PC-3 (cell line): Measurements from ENCODE around the gene AKAP7. TPM values are rescaled to one million over a fixed set of nuclear protein-coding genes. Genes with fewer than 3 reads are reported as not detected.
"Not testable (repeated sequence)": the region's sequence is repeated elsewhere in the genome, so short reads cannot be mapped to it uniquely, and the experiment has no call there.

Source experiments
- ATAC-seq: fragments of 200-7000 bp; cut with Tn5 transposase; 2 replicates; pipeline ENCODE4 v1.9.1; 2020; ENCODE audit warnings: mild to moderate bottlenecking, moderate library complexity
- BruUV-seq: library from RNA; stranded (reverse); fragments of 400-500 nt; replicated peaks from 2 replicates; lab custom pipeline; 2021; lab: Mats Ljungman, UMichigan
- CTCF ChIA-PET: fragments of 300-600 bp; sonication (Branson Sonifier 250); formaldehyde crosslinking; loops from one replicate; lab custom pipeline; 2022; ENCODE audit warnings: antibody characterized with exemption; lab: Charles Lee
- POLR2A ChIA-PET: fragments of 300-600 bp; sonication (Branson Sonifier 250); formaldehyde crosslinking; loops from one replicate; lab custom pipeline; 2022; ENCODE audit warnings: antibody characterized with exemption; ENCODE audit not compliant: unreplicated experiment; lab: Charles Lee
- DNase-seq: peaks from one replicate; pipeline ENCODE4 v3.0.0-alpha.2; 2015
- H2AFZ ChIP-seq: fragments of 300-600 bp; sonication (generic); 2 replicates; pipeline ENCODE4 v1.6.0; 2016; ENCODE audit warnings: antibody characterized with exemption, low read length
- H3F3A ChIP-seq: fragments of 300-600 bp; sonication (generic); one replicate; pipeline ENCODE4 v1.6.0; 2017; ENCODE audit warnings: antibody characterized with exemption, low read length, control low read depth, mild to moderate bottlenecking; ENCODE audit not compliant: unreplicated experiment
- H3K27ac ChIP-seq: fragments of 300-600 bp; sonication (generic); 2 replicates; pipeline ENCODE4 v1.5.1; 2016; ENCODE audit warnings: mild to moderate bottlenecking, low read length
- H3K27me3 ChIP-seq: fragments of 300-600 bp; sonication (generic); 2 replicates; pipeline ENCODE4 v1.6.1; 2016; ENCODE audit warnings: low read length, mixed read lengths
- H3K36me3 ChIP-seq: fragments of 300-600 bp; sonication (generic); 2 replicates; pipeline ENCODE4 v1.6.1; 2016; ENCODE audit warnings: low read depth, mixed run types, low read length, mixed read lengths
- H3K4me1 ChIP-seq: fragments of 300-600 bp; sonication (generic); 2 replicates; pipeline ENCODE4 v1.5.1; 2016; ENCODE audit warnings: low read length; ENCODE audit not compliant: insufficient read depth
- H3K4me2 ChIP-seq: fragments of 300-600 bp; sonication (generic); 2 replicates; pipeline ENCODE4 v1.6.0; 2016; ENCODE audit warnings: low read length
- H3K4me3 ChIP-seq: fragments of 300-600 bp; sonication (generic); 2 replicates; pipeline ENCODE4 v1.5.1; 2016; ENCODE audit warnings: mild to moderate bottlenecking, low read length, mixed read lengths
- H3K79me2 ChIP-seq: fragments of 300-600 bp; sonication (generic); 2 replicates; pipeline ENCODE4 v1.6.1; 2017; ENCODE audit warnings: low read length, mixed read lengths
- H3K9ac ChIP-seq: fragments of 300-600 bp; sonication (generic); 2 replicates; pipeline ENCODE4 v1.6.0; 2016; ENCODE audit warnings: mild to moderate bottlenecking, low read length
- H3K9me2 ChIP-seq: fragments of 300-600 bp; sonication (generic); replicated peaks from 2 replicates; pipeline ENCODE4 v1.6.1; 2016; ENCODE audit warnings: mixed run types, low read length, mixed read lengths
- H3K9me3 ChIP-seq: fragments of 300-600 bp; sonication (generic); 2 replicates; pipeline ENCODE4 v1.6.1; 2016; ENCODE audit warnings: low read length, mixed read lengths
- H4K20me1 ChIP-seq: fragments of 300-600 bp; sonication (generic); 2 replicates; pipeline ENCODE4 v1.6.1; 2016; ENCODE audit warnings: low read length, mixed read lengths
- EZH2 ChIP-seq: fragments of 300-600 bp; sonication (generic); IDR thresholded peaks from one replicate; pipeline ENCODE4 v1.6.1; 2017; ENCODE audit warnings: antibody characterized with exemption, mild to moderate bottlenecking, low read length; ENCODE audit not compliant: unreplicated experiment
- EZH2phosphoT487 ChIP-seq: fragments of 300-600 bp; sonication (generic); IDR thresholded peaks from 2 replicates; pipeline ENCODE4 v1.6.1; 2018; ENCODE audit warnings: mild to moderate bottlenecking, antibody characterized with exemption, low read length, borderline replicate concordance
- intact Hi-C: fragments of 100-400 bp; cut with micrococcal nuclease; formaldehyde crosslinking; loops from 2 replicates; pipeline ENCODE4 v1.9.0; 2023
- total RNA-seq: library from RNA; depleted of rRNA; stranded (reverse); fragments of >200 nt; gene quantifications from 2 replicates; pipeline ENCODE4 v1.2.3, GENCODE V29; 2014; rRNA removed
- TF ChIP-seq, protein P1 (sequence below): fragments of 300-600 bp; sonication (generic); conservative IDR thresholded peaks from 2 replicates; pipeline ENCODE4 v1.5.1; 2017; ENCODE audit warnings: antibody characterized with exemption, low read depth, mild to moderate bottlenecking, low read length

Gene AKAP7
- total RNA-seq, 1 experiment from 2014 or later = 3.6 TPM

- H3K9me3 ChIP-seq, H3K79me2 ChIP-seq, CTCF ChIA-PET, H3K27ac ChIP-seq, H3K4me1 ChIP-seq, H3K9me2 ChIP-seq, H4K20me1 ChIP-seq, POLR2A ChIA-PET, H2AFZ ChIP-seq, H3K9ac ChIP-seq, H3F3A ChIP-seq, H3K4me3 ChIP-seq, H3K4me2 ChIP-seq, DNase-seq, BruUV-seq, ATAC-seq, H3K36me3 ChIP-seq, H3K27me3 ChIP-seq, intact Hi-C loops: not testable (repeated sequence)
Observed at GRCh38 chr6:131328727-131329126, 193.5 kb downstream of the AKAP7 start.

DNA sequence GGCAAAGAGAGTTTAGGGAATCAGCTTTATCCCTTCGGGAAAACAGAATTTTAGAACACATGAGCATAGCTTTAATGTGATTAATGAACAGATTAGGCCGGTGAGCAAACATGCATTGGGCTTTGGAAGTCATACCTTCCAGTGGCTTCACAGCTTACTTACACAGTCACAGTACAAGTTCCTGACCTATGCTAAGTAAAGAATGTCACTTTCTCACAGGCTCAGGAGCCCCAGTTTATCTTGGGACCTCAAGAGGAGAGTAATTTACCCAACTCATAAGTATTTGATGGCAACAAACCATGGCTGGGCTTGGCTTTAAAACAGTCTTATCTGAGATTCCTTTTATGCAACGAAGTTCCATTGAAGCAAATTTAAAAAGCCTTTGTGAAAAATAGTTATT is 195.9 kb downstream of the AKAP7 start:
- no peaks in the 10 kb centered on the region for H3K79me2 ChIP-seq
- H3K9ac ChIP-seq = no peak overlapping the region
- H3F3A ChIP-seq = no peaks in the 10 kb centered on the region
- 0 out of 2 replicates have a peak, but pooled peaks cover 5% of the 10 kb centered on the region for H3K27me3 ChIP-seq
- H3K27ac ChIP-seq = no peak overlapping the region
- H3K36me3 ChIP-seq = no peaks in the 10 kb centered on the region
- ChIA-PET CTCF (no interaction called here), POLR2A (no interaction called here)
- no peak for DNase-seq
- H3K4me1 ChIP-seq = no peaks in the 10 kb centered on the region
- no TSS peak for BruUV-seq
- no peak overlapping the region for H3K4me2 ChIP-seq
- no peak for ATAC-seq
- H3K4me3 ChIP-seq = no peak overlapping the region
- H3K9me3 ChIP-seq = no peaks in the 10 kb centered on the region
- H4K20me1 ChIP-seq = no peaks in the 10 kb centered on the region
- TF ChIP-seq EZH2phosphoT487 (no peak), EZH2 (no peak)
- TF ChIP-seq, protein P1, sequence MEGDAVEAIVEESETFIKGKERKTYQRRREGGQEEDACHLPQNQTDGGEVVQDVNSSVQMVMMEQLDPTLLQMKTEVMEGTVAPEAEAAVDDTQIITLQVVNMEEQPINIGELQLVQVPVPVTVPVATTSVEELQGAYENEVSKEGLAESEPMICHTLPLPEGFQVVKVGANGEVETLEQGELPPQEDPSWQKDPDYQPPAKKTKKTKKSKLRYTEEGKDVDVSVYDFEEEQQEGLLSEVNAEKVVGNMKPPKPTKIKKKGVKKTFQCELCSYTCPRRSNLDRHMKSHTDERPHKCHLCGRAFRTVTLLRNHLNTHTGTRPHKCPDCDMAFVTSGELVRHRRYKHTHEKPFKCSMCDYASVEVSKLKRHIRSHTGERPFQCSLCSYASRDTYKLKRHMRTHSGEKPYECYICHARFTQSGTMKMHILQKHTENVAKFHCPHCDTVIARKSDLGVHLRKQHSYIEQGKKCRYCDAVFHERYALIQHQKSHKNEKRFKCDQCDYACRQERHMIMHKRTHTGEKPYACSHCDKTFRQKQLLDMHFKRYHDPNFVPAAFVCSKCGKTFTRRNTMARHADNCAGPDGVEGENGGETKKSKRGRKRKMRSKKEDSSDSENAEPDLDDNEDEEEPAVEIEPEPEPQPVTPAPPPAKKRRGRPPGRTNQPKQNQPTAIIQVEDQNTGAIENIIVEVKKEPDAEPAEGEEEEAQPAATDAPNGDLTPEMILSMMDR = no peak
- no peak overlapping the region for H2AFZ ChIP-seq
- no peaks in the 10 kb centered on the region for H3K9me2 ChIP-seq
- intact Hi-C loops = no loop called here

- Histone ChIP-seq H2AFZ (no peak overlapping the region), H3K27me3 (peaks cover 12% of the 10 kb centered on the region; the same call in 1 of the 2 replicates), H3K9ac (no peak overlapping the region), H3K4me3 (no peak overlapping the region), H3K9me3 (no peaks in the 10 kb centered on the region), H3F3A (no peaks in the 10 kb centered on the region), H3K79me2 (no peaks in the 10 kb centered on the region), H3K9me2 (no peaks in the 10 kb centered on the region), H3K36me3 (no peaks in the 10 kb centered on the region), H3K4me1 (no peaks in the 10 kb centered on the region), H3K27ac (no peak overlapping the region), H4K20me1 (no peaks in the 10 kb centered on the region), H3K4me2 (no peak overlapping the region)
- ChIA-PET CTCF (no interaction called here), POLR2A (no interaction called here)
- intact Hi-C loops = no loop called here
- no peak for DNase-seq
- TF ChIP-seq EZH2phosphoT487 = no peak
- no peak for TF ChIP-seq EZH2
- TF ChIP-seq, protein P1 = no peak
- BruUV-seq = no TSS peak
- no peak for ATAC-seq
Observed at GRCh38 chr6:131331873-131332781, 196.9 kb downstream of the AKAP7 start.

Other genes with a start within 250 kb of the AKAP7 start
- 26.9 and 39.9 TPM in 2 replicates for gene EPB41L2, start 72.2 kb upstream of the AKAP7 start, total RNA-seq